Right ventricle myocardium inferior (tissue), 1 donor: Measurements from ENCODE around the gene RAB3IL1. TPM values are rescaled to one million over a fixed set of nuclear protein-coding genes. Genes with fewer than 3 reads are reported as not detected.
"Not testable (repeated sequence)": the region's sequence is repeated elsewhere in the genome, so short reads cannot be mapped to it uniquely, and the experiment has no call there.

Source experiments
- ATAC-seq: fragments of 200-7000 bp; cut with Tn5 transposase; one replicate; pipeline ENCODE4 v1.9.1; 2020; ENCODE audit warnings: mild to moderate bottlenecking, moderate library complexity
- DNase-seq: peaks from one replicate; pipeline ENCODE4 v3.0.0; 2021; ENCODE audit errors: missing footprints
- intact Hi-C: fragments of 100-400 bp; cut with DNase I; formaldehyde crosslinking; loops from one replicate; pipeline ENCODE4 v1.11.0; 2022
- total RNA-seq: library from RNA; stranded (reverse); fragmentation: NEBNext Ultra II Directional; extraction: Animal tissue kit (Norgen Biotek cat#: 25700); gene quantifications from one replicate; pipeline ENCODE4 v1.2.1, GENCODE V29; 2021
- donor health status: DM: no; HTN: yes; CAD: no; lungs with severe emphysema.

The RAB3IL1 gene
- total RNA-seq, 1 donor from 2014 or later: 14.0 TPM

DNA sequence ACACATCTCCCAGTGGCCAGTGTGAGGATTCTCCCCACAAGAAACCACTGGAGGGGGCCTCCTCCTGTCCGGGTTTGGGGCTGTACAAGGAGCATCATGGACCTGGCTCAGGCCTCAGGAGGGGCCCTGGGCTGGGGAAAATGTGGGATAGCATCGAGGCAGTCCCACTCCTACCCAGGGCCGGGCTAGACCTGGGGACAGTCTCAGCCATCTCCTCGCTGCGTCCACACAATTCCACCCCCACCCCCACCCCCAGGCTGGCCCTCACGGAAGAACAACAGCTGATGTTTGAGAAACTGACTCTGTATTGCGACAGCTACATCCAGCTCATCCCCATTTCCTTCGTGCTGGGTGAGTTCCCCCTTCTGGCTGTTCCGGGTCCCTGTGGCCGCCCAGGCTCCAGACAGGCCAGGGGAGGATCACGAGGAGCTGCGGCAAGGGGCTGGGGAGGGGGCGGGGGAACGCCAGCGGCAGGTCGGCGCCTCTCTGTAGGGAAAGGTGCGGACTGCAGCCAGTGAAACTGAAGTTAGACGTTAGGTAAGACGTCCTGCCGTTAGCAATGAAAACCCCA, 37.6 kb upstream of the RAB3IL1 start:
- peak; percentile 90 for DNase-seq
- intact Hi-C loops: loop anchor here (10.0 kb wide), 1 partner anchor 100 kb away; no protein-coding TSS in a partner anchor
- ATAC-seq: peak; percentile 83

DNA sequence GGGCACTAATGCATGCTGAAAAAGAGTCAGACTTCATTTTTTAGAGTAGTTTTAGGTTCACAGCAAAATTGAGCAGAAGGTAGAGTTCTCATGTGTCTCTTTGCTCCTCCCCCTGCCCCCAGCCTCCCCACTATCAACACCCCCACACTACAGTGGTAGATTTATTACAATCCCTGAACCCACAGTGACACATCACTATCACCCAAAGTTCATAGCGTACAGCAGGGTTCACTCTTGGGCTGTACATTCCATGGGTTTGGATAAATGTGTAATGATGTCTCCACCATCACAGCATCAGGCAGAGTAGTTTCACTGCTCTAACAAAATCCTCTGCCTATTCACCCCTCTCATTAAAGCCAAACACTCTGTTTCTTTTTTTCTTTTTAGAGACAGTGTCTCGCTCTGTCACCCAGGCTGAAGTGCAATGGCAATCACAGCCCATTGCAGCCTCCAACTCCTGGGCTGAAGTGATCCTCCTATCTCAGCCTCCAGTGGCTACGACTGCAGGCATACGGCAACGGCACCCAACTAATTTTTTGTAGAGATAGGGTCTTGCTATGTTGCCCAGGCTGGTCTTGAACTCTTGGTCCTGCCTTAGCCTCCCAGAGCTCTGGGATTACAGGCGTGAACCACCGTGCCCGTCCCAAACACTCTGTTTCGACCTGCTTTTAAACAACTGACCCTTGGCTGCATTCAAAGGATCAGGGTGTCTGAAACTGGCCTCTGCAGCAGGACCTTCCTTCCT, 36.9 kb upstream of the RAB3IL1 start:
- intact Hi-C loops: loop anchor here (10.0 kb wide), 1 partner anchor 101 kb away; no protein-coding TSS in a partner anchor

DNA sequence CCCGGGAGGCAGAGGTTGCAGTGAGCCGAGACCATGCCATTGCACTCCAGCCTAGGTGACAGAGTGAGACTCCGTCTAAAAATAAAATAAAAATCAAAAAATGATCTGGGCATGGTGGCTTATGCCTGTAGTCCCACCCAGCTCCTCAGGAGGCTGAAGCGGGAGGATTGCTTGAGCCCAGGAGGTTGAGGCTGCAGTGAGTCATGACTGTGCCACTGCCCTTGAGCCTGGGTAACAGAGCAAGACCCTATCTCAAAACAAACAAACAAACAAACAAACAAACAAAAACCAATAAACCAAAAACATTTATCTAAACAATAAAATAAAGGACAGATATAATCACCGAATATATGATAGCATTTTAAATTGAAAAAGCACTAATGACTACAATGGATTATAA, 36.3 kb upstream of the RAB3IL1 start:
- not testable (repeated sequence) for DNase-seq, ATAC-seq
- intact Hi-C loops: loop anchor here (10.0 kb wide), 1 partner anchor 101 kb away; no protein-coding TSS in a partner anchor

More for the DNA sequence above, 36.9 kb upstream of the RAB3IL1 start:
- DNase-seq (no peak), ATAC-seq (no peak)

DNA sequence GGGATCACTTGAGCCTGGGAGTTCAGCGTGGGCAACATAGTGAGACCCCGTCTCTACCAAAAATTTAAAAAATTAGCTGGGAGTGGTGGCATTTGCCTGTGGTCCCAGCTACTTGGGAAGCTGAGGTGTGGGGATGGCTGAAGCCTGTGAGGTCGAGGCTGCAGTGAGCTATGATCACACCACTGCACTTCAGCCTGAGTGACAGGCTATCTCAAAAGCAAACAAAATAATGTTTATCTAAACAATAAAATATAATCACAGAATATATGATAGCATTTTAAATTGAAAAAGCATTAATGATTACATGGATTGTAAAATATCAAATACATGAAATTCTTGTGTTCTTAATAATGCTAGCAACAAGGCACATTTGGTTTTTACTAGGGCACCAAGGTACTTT, 35.5 kb upstream of the RAB3IL1 start:
- no peak for DNase-seq
- no peak for ATAC-seq
- intact Hi-C loops: loop anchor here (10.0 kb wide), 1 partner anchor 102 kb away; no protein-coding TSS in a partner anchor

DNA sequence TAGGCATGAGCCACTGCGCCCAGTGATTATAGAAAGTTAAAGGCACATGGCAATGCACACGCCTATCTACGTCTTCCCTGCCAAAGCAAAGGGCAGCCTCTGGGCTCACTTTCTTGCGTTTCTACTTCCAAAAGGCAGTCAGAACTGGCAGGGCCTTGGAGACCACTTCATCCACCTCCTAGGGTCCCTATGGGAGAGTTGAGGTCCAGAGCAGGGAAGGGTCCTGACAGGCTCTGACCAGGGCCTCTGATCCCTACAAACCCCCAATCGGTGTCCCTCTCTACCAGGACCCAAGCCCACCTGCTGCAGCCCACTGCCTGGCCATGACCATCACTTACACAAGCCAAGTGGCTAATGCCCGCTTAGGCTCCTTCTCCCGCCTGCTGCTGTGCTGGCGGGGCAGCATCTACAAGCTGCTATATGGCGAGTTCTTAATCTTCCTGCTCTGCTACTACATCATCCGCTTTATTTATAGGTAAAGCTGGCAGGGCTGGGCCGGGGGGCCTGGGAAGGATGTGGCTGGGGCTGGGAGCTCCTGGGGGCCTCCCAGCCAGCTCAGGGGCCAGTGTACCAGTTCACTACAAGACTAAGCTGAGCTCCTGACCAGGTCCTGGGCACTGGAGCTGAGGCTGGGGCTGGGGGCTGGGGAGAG, 34.2 kb upstream of the RAB3IL1 start:
- intact Hi-C loops: loop anchor here (10.0 kb wide), 1 partner anchor 103 kb away; no protein-coding TSS in a partner anchor
- DNase-seq: no peak
- no peak for ATAC-seq

DNA sequence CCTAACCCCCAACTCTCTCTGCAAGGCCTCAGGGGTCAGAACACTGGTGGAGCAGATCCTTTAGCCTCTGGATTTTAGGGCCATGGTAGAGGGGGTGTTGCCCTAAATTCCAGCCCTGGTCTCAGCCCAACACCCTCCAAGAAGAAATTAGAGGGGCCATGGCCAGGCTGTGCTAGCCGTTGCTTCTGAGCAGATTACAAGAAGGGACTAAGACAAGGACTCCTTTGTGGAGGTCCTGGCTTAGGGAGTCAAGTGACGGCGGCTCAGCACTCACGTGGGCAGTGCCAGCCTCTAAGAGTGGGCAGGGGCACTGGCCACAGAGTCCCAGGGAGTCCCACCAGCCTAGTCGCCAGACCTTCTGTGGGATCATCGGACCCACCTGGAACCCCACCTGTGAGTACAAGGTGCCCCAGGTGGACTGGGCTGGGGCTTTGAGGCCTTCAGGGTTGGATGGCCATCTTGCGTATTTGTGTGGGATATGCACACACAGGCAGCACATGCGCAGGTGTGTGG, 32.7 kb upstream of the RAB3IL1 start, which contains the start of gene BEST1:
Gene BEST1, plus strand, starts transcription at position 317 of the 513 bp plus-strand sequence. CDS start 1,456 bp downstream, outside the sequence.
- no peak for ATAC-seq
- DNase-seq: no peak
- intact Hi-C loops: loop anchor here (10.0 kb wide), 1 partner anchor 105 kb away; no protein-coding TSS in a partner anchor

DNA sequence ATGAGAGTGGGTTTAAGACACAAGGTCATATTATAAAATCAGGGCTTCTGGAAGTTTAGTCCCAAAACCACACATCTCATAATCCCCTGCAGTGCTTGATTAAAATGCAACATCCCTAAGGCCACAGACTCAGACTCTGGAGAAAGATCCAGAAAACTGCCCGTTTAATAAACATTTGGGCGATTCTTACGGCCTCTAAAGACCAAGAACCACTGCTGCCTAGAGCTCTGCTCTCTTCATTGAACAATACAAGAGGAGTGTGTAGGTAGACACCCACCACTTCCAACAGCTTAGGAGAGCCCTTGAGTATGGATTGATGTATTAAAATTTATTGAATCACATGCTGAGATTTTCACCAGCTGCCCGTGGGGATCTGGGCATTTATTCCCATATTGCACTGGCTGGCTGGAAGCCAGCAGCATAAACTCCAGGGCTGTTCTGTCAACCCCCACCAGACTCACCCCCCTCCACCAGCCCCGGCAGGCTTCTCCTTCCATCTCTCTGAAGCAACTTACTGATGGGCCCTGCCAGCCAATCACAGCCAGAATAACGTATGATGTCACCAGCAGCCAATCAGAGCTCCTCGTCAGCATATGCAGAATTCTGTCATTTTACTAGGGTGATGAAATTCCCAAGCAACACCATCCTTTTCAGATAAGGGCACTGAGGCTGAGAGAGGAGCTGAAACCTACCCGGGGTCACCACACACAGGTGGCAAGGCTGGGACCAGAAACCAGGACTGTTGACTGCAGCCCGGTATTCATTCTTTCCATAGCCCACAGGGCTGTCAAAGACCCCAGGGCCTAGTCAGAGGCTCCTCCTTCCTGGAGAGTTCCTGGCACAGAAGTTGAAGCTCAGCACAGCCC, 32.0 kb upstream of the RAB3IL1 start:
- DNase-seq (peak; percentile 88), ATAC-seq (peak; percentile 83)
- intact Hi-C loops: loop anchor here (5.0 to 10.0 kb wide), 2 partner anchors 105 to 152 kb away; no protein-coding TSS in a partner anchor

DNA sequence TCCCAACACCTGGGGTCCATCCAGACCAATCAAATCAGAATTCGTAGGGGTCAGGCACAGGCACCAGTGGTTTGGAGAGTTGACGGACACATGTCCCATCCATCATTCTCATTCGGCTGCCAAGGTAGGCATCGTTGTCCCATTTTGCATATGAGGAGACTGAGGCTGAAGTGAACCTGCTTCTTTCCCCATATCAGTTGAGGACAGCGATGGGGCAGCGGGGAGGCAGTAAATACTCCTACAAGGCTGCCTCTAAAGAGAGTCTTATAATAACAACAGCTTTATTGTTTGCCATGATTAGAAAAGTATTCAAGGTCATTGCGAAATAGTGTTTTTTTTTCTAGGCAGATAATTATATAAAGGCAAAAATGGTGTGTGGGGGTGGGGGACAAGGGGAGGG, 31.1 kb upstream of the RAB3IL1 start:
- intact Hi-C loops: loop anchor here (5.0 kb wide), 1 partner anchor 151 kb away; no protein-coding TSS in a partner anchor
- DNase-seq: no peak
- no peak for ATAC-seq

DNA sequence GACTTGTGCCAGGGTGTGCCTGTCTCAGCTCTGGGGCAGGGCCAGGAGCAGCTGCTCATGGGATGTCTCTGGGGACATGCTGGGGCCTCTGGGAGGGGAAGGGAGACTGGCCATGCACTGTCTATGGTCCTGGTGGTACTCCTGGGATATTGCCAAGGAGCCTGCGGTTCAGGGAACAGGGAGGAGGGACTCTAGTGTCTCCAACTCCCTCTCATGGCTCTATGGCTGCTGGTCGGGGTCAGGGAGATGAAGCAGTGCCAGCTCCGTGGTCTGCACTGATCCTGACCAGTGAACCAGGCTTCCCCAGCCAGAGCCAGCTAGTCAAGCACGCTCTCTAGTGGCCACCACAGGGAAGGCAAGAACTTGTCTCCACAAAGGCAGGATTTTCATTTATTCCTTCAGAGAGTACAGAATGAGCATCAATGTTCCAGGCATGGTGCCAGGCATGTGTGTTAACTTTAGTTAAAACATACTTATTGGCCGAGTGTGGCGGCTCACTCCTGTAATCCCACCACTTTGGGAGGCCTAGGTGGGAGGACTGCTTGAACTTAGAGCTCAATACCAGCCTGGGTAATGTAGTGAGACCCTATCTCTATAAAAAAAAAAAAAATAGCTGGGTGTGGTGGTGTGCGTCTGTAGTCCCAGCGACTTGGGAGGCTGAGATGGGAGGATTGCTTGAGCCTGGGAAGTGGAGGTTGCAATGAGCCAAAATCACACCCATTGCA, 30.3 kb upstream of the RAB3IL1 start:
- ATAC-seq (peak; percentile 79), DNase-seq (peak; percentile 91)
- intact Hi-C loops: loop anchor here (1.0 to 5.0 kb wide), 4 partner anchors 48 to 150 kb away; no protein-coding TSS in a partner anchor

DNA sequence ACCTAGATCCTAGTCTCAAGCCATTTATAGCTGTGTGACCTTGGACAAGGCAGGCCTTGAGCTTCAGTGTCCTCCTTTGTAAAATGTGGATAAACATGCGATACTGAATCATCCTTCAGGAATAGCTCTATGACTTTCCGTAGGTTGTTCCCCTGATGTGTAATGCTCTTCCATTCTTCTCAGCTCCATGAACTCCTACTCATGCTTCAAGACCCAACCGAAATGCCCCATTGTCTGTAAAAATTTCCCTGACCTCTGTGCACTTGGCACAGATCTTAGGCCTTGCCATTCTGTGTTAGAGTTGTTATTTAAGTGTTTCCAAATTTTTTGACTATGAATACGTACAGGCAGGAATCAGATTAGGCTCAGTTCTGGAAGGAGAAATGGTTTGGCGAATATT, 29.5 kb upstream of the RAB3IL1 start:
- intact Hi-C loops: loop anchor here (1.0 to 5.0 kb wide), 4 partner anchors 48 to 150 kb away; no protein-coding TSS in a partner anchor
- DNase-seq (no peak), ATAC-seq (no peak)

DNA sequence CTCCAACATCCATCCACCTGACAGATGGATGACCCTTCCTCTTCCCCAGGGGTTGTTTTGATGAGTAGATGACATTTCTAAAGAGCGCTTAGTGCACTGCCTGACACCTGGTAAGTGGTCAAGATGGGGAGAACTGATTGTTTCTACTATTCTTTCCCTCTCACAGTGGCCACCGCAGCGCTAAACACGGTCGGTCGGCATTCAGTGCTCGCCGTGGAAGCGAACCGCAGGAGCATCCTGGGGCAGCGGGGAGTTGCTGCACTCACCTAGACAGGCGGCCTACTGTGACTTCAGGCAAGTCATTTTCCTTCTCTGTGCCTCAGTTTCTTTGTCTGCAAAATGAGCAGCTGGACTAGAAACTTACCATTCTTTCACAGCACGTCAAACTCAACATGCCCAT, 27.8 kb upstream of the RAB3IL1 start:
- ATAC-seq: no peak
- intact Hi-C loops: loop anchor here (5.0 kb wide), 1 partner anchor 148 kb away; no protein-coding TSS in a partner anchor
- no peak for DNase-seq

DNA sequence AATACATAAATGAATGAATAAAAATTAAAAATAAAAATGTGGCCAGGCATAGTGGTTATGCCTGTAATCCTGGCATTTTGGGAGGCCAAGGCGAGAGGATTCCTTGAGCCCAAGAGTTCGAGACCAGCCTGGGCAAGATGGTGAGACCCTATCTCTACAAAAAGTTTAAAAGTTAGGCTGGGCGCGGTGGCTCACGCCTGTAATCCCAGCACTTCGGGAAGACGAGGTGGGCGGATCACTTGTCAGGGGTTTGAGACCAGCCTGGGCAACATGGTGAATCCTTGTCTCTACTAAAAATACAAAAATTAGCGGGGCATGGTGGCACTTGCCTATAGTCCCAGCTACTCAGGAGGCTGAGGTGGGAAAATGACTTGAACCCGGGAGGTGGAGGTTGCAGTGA, 23.1 kb upstream of the RAB3IL1 start:
- intact Hi-C loops: no loop called here
- DNase-seq (no peak), ATAC-seq (no peak)

DNA sequence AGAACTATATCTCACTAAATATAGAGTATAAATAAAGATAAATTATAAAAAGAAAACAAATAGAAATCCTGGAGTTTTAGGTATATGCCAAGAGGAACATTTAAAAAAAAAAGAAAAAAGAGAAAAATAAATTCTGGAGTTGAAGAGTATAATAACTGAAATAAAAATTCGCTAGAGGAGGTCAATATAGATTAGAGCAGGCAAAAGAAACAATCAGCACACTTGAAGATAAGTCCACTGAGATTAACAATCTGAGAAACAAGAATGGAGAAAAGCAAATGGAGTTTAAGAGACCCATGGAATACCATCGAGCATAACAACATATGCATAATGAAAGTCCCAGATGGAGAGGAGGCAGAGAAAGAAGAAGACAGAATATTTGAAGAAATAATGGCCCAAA, 18.5 kb upstream of the RAB3IL1 start:
- intact Hi-C loops: no loop called here
- DNase-seq (no peak), ATAC-seq (no peak)

DNA sequence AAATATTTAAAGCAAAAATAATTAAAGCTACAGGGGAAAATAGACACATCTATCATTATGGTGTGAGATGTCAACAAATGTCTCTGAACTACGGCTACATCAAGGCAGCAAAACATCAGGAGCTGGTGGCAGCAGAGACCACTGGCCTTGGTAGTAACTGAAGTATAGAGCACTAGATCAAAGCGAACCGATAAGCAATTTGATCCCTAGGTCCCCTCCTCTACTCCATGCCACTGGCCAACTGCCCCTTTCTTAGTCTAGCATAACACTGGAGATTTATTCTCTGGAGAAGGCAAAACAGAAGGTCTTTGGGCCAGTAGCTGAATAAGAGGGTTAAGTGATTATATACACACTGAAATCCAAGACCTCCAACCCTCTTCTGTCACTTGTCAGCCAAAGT, 13.6 kb upstream of the RAB3IL1 start:
- intact Hi-C loops: no loop called here
- ATAC-seq (no peak), DNase-seq (no peak)

DNA sequence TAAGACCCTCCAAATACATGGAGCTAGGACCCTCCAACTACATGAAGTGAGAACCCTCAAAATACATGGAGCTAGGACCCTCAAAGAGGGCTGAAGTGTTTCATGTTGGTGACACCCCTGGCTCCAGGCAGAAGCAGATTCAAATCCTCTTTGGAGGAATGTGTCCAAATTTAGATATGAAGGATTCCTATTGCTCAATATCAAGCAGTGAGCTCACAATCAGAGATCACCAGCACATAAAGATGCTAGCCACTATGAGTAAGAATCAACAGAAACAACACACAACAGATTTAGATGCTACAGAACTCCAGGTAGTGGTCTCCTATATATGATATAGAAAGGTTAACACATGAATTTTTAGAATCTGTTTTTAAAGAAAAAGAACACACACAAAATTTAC, 11.2 kb upstream of the RAB3IL1 start:
- intact Hi-C loops: no loop called here
- ATAC-seq: no peak

DNA sequence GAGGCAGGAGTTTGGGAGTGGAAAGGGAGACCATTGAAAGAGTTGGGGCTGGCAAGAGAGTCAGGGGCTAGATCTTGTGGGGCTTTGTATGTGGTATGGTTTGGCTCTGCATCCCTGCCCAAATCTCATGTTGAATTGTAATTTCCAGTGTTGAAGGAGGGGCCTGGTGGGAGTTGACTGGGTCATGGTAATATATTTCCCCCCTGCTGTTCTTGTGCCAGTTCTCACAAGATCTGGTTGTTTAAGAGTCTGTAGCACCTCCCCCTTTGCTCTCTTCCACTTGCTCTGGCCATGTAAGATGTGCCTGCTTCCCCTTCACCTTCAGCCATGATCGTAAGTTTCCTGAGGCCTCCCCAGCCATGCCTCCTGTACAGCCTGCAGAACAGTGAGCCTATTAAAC, 10.1 kb upstream of the RAB3IL1 start:
- no peak for DNase-seq
- intact Hi-C loops: no loop called here
- ATAC-seq: no peak

More for the DNA sequence above, 11.2 kb upstream of the RAB3IL1 start:
- DNase-seq: no peak

DNA sequence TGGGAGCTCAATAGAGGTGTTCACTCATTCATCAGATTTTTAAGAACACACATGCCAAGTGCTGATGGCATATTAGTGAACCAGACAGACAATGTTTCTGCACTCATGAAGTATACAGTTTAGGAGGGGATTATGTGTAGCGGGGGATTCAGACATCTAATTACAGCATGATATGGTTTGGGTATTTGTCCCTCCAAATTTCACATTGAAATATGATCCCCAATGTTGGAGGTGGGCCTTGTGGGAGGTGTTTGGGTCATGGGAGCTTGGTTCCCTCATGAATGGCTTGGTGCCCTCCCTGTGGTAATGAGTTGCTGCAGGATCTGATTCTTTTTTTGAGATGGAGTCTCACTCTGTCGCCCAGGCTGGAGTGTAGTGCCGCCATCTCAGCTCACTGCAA, 8.9 kb upstream of the RAB3IL1 start:
- intact Hi-C loops: no loop called here
- DNase-seq (no peak), ATAC-seq (no peak)
